ENCODE results near the gene ALDH3B2.
A peak's percentile ranks its signal among the peaks of the same experiment; 100 is the strongest.
"Not testable (repeated sequence)": the region's sequence is repeated elsewhere in the genome, so short reads cannot be mapped to it uniquely, and the experiment has no call there.

Gene ALDH3B2

DNA sequence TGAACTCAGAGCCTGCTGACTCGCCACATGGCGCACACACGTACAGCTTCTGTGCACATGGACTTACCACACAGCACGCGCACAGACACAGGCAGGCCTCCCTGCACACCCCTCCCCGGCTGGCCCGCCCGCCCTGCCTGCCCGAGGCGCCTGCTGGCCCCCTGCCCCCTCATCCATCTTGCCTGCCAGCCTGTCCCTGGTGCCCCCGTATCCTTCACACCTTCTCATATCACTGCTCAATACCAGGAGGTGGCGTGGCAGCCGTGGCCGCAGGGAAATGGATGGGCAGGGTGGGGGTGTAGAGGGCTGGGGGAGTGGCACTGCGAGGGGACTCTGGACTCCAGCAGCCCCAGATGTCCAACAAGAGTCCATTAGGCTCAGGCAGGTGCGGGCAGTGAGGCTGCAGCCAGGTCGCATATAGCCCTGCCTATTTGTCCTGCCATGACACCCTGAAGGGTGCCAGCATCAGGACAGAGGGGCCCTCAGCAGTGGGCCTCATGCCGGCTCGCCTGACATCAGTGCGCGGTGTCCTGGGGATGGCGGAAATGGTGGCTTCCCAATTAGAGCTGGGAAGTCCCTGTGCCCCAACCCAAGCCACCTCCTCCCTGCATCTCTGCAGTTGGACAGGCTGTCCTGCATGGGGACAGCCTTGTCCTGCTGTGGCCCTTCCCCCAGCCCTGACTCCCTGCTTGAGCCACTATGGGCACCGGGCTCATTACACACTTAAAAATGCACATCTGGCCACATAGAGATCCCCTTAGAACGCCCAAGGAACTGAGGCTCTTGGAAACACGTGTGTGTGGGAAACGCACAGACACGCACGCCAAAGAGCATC, 32.9 kb downstream of the ALDH3B2 start:
- no peak for DNase-seq

GRCh38 chr11:67640758-67641337, 33.6 kb downstream of the ALDH3B2 start:
- DNase-seq: no peak

DNA sequence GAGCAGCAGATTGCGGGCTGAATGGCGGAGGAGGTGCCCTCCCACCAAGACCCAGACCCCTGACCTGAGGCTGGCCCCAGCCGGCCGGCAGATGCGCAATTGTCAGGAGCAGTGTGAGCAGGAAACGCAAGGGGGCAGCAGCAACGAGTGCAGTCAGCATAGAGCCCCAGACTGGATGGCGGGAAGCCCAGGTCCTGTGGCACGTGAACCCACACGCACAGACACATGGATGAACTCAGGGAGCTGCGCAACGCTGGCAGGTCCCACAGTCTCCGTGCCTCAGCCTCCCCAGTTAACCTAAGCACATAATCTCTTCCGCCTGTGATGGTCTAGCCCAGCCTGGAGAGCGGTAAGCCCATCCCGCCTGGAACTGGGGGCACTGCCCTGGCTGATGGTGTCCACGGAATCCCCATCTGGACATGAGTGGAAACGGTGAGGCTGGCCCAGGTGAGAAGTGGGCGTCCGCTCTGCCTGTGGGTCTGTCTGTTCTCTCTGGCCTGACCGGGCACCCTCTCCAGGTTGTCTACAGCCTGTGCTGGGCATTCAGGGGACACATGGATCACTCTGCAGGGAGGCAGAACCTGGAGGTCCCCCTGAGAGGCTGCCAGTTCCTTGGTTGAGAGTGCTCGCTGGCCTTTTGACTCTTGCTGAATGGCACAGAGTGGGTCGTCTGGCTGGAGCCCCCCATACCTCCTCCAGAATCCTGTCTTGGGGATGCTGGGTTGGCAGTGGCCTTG, 34.2 kb downstream of the ALDH3B2 start:
- peak; percentile 70 for DNase-seq

DNA sequence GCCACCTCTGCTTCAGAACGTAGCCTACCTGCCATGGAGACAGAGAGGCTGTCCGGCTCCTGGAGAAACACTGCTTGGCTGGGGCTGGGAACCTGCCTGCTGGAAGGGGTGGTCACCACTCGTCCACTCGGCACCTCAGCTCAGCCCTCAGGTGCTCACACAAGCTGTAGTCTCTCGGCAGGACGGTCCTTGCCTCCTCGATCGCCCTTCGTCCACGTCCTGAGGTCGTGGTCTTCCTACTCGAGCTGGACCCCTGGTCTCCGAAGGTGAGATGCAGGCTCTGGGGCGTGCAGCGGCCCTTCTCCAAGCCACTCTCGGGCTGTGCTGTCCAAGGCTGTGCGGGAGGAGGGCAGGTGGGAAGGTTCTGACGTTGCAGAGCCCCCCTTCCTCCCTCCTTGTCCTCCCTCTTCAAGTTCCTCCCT, 35.0 kb downstream of the ALDH3B2 start, which contains the start of gene TBX10:
TBX10 (minus strand) TSS at position 326 of the 422 bp plus-strand sequence; CDS start at position 35, 291 bp downstream.
- no peak for DNase-seq

GRCh38 chr11:67638535-67639437, 35.6 kb downstream of the ALDH3B2 start:
- DNase-seq: no peak

- not testable (repeated sequence) for DNase-seq
These were observed 37.0 kb downstream of the ALDH3B2 start for GRCh38 chr11:67637441-67637840.

- no peak for DNase-seq
These were observed 37.5 kb downstream of the ALDH3B2 start for GRCh38 chr11:67636962-67637361.

DNA sequence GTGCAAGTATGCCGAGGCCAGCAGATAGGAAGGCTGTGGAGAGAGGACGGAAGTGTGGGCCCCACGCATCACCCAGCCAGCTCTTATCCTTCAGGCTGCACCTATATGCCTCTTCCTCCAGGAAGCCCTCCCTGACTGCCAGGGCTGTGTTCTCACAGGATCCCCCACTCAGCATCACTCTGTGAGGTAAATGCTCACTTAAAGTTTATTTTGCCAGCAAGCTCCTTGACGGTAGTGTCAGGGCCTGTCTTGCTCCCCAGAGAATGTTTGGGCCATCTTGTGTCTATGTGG, 39.2 kb downstream of the ALDH3B2 start:
- no peak for DNase-seq

- no peak for DNase-seq
These were observed 39.8 kb downstream of the ALDH3B2 start for GRCh38 chr11:67634366-67635230.

DNA sequence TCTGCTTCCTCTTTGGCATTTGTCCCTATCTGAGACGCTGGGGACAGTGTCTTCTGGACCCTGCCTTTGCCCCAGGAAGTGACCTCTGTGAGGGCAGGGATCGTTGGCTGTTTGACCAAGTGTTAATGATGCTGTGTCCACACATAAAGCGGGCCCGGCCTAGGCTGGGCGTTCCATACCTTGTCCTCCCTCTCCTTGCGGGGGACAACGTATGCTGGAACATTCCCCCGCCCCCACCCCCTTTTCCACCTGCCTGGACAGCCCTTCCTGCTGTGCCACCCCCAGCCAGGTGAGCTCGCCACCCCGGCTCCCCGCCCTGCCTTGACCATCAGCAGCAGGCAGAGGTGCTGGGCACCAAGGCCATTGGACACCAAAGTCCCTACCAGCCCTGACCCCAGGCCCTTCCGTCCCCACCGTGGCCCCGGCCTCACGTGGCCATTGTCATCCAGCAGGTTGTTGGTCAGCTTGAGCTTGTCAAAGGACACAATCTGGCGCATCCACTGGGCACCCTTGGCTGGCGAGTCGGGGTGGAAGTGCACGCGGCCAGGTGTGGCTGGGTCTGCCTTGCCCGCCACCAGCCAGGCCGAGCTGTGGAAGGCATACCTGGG, 40.6 kb downstream of the ALDH3B2 start:
- no peak for DNase-seq

DNA sequence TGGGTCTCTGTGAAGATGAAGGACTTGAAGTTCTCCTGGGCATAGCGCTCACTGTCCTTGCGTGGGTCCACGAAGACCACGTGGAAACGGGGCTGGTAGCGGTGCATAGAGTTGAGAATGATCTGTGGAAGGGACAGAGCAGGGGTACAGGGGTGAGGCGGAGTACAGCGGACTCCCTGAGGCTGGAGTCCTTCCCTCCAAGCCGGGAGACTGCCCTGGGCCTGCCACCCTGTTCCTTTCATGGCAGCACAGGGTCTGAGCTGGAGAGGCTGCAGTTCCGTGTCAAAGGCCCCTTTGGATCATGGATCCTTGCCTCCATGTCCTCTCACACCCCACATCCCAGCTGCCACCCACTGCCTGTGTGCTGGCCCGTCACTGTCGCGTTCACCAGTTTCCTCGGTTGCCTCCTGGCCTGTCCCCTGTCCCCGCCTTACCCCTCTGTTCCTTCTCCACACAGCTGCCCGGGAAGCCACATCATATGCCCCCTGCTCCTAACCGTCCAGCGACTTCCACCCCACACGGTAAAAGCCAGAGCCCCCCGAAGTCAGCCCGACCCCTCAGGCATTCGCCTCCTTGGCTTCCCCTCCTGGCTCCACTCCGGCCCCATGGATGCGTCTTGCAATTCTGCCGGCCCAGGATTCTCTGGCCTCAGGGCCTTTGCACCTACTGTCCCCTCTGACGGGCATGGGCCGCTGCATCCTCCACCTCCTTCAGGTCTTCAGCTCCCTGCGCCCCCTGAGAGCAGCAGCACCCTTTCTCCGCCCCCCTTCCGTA, 41.3 kb downstream of the ALDH3B2 start:
- no peak for DNase-seq

- DNase-seq: no peak
These were observed 42.0 kb downstream of the ALDH3B2 start for GRCh38 chr11:67632175-67632981.

DNA sequence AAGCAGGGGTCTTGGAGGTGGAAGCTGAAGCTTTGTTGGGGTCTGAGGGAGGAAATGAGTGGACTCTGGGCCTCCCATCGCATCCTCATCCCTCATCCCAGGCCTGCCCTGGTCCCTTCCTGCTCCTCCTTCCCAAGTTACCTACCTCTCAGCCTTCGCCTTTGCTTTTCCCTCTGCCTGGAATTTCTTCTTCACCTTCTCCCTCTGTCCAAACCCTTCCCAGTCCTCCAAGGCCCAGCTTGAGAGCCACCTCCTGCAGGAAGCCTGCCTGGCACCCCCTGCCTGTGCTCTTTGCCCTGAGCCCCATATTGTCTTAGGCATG, 42.6 kb downstream of the ALDH3B2 start:
- no peak for DNase-seq

DNA sequence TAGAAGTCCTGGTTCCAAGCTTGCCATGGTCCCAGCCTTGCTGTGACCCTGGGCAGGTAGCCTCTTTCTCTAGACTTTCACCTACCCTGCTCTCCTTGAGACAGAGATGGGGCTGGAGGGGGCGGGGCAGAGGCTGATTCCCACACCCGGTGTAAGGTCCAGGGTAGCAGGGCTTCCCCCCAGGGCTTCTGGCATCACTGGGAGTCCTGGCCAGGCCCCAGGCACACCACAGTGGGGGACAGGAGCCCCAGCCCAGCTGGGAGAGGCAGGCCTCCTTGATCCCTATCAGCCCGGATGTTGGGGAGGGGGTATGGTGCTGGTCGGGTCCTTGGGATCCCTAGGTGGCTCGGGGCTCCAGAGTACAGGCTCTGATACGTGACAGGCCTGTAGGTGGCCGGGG, 43.0 kb downstream of the ALDH3B2 start:
- DNase-seq: no peak

GRCh38 chr11:67630943-67631331, 43.5 kb downstream of the ALDH3B2 start:
- no peak for DNase-seq

- DNase-seq: peak; percentile 96
These were observed 44.0 kb downstream of the ALDH3B2 start for GRCh38 chr11:67630228-67630942.

DNA sequence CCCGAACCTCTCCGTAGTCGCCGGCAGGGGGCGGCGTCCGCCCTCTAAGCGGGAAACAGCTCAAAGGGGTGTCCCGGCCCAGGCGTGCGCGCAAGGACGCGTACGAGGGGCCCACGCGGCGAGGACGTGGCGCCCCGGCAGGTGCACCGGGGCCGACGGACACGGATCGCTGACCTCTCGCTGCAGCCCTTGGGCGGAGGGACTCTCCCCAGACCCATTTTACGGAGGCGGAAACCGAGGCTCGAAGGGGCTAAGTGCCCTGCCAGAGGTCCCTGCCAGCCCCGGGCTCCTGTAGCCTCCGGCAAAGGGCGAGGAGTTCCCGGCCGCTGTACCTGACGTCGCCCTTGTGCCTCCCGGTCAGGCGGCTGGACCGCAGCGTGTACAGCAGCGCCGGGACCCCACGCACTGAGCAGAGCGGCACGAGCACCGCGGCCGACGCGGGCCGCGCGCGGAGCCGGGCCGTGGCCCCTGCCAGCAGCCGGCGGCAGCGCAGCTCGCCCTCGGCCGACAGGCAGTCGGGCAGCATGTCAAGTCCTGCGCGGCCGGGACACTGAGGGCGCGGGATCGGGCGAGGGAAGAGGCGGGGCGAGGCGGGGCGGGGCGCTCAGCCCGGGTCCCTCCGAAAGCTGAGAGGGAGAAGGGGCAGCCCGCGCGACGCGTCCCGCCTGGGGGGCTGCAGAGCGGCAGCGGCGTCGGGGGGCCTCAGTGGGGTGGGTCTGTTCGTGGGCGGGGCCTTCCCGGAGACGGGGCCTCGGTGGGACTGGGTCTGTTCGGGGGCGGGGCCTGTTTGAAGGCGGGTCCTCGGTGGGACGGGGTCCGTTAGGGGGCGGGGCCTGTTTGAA, 44.8 kb downstream of the ALDH3B2 start, which contains the start of gene NUDT8:
NUDT8 (minus strand) TSS at position 552 of the 842 bp plus-strand sequence; CDS start at position 526, 26 bp downstream.
- DNase-seq: peak; percentile 88
